Fibroblast of lung (primary cell): Measurements from ENCODE around the gene LRRC17. TPM values are rescaled to one million over a fixed set of nuclear protein-coding genes. Genes with fewer than 3 reads are reported as not detected.
"Not testable (repeated sequence)": the region's sequence is repeated elsewhere in the genome, so short reads cannot be mapped to it uniquely, and the experiment has no call there.

Source experiments
- DNase-seq, 2 donors: peaks; one replicate each; pipeline versions ENCODE4 v3.0.0 to v3.0.0-alpha.2; 2010; ENCODE audit warnings: low read depth in 2 of 2
- H2AFZ ChIP-seq: 2 replicates; pipeline ENCODE4 v1.5.1; 2012; ENCODE audit warnings: low read length, control low read depth, inconsistent platforms
- H3K27ac ChIP-seq: 2 replicates; pipeline ENCODE4 v1.5.1; 2011; ENCODE audit warnings: low read length, control low read depth; ENCODE audit not compliant: insufficient read depth
- H3K27me3 ChIP-seq: 2 replicates; pipeline ENCODE4 v1.5.1; 2011; ENCODE audit warnings: mild to moderate bottlenecking, low read length; ENCODE audit not compliant: control insufficient read depth, insufficient read depth
- H3K36me3 ChIP-seq: 2 replicates; pipeline ENCODE4 v1.5.1; 2011; ENCODE audit warnings: low read length; ENCODE audit not compliant: control insufficient read depth, insufficient read depth
- H3K4me1 ChIP-seq: 2 replicates; pipeline ENCODE4 v1.5.1; 2011; ENCODE audit warnings: low read length; ENCODE audit not compliant: control insufficient read depth, insufficient read depth; ENCODE audit errors: extremely low read depth
- H3K4me2 ChIP-seq: 2 replicates; pipeline ENCODE4 v1.5.1; 2011; ENCODE audit warnings: low read length, control low read depth; ENCODE audit not compliant: insufficient read depth; ENCODE audit errors: extremely low read depth
- H3K4me3 ChIP-seq, 4 experiments: fragments of 200-600 bp in 1 of 4; sonication (generic) in 1 of 4; replicated peaks in 1 of 4; 2 replicates each; pipeline ENCODE4 v1.5.1; 2011 to 2016; ENCODE audit warnings: low read length in 4 of 4, low read depth in 3 of 4, mild to moderate bottlenecking in 3 of 4, control low read depth in 2 of 4, inconsistent platforms in 1 of 4, mixed read lengths in 1 of 4; ENCODE audit not compliant: insufficient read depth in 1 of 4; ENCODE audit errors: control extremely low read depth in 1 of 4
- H3K79me2 ChIP-seq: 2 replicates; pipeline ENCODE4 v1.5.1; 2012; ENCODE audit warnings: mild to moderate bottlenecking, low read length, inconsistent platforms; ENCODE audit not compliant: control insufficient read depth, insufficient read depth
- H3K9ac ChIP-seq: 2 replicates; pipeline ENCODE4 v1.5.1; 2011; ENCODE audit warnings: mild to moderate bottlenecking, low read length, control low read depth; ENCODE audit not compliant: insufficient read depth
- H3K9me3 ChIP-seq: 2 replicates; pipeline ENCODE4 v1.5.1; 2012; ENCODE audit warnings: low read depth, low read length; ENCODE audit not compliant: control insufficient read depth, insufficient read depth
- H4K20me1 ChIP-seq: 2 replicates; pipeline ENCODE4 v1.5.1; 2011; ENCODE audit warnings: low read length; ENCODE audit not compliant: control insufficient read depth, insufficient read depth; ENCODE audit errors: extremely low read depth
- EZH2 ChIP-seq: IDR thresholded peaks from 2 replicates; pipeline ENCODE4 v1.5.1; 2012; ENCODE audit warnings: low read length, control low read depth, mild to moderate bottlenecking; ENCODE audit errors: missing control alignments
- polyA plus RNA-seq, 2 donors: library from polyadenylated mRNA; depleted of rRNA in 1 of 2; stranded (reverse) in 1 of 2; unstranded in 1 of 2; fragments of >200 nt; gene quantifications; 2 replicates each; pipeline ENCODE4 v1.2.1, GENCODE V29; 2011 to 2012; ENCODE audit warnings: missing spikeins in 1 of 2
- total RNA-seq: library from RNA; depleted of rRNA; stranded (reverse); fragments of >200 nt; gene quantifications from 2 replicates; pipeline ENCODE4 v1.2.1, GENCODE V29; 2014
- TF ChIP-seq, protein P1 (sequence below), 2 donors: IDR thresholded peaks in 1 of 2; conservative IDR thresholded peaks in 1 of 2; 1 replicate in 1 of 2; 2 replicates in 1 of 2; pipeline ENCODE4 v1.5.1; 2011 to 2012; ENCODE audit warnings: low read length in 2 of 2, control low read depth in 1 of 2, inconsistent platforms in 1 of 2, low read depth in 1 of 2, mild to moderate bottlenecking in 1 of 2

LRRC17 gene
- total and polyA plus RNA-seq, 2 donors (not counting 1 experiment from before 2014, with no cell fraction given): 12.6 to 31.5 TPM

GRCh38 chr7:102974366-102975236 lies 61.8 kb downstream of the LRRC17 start:
- H3K4me3 ChIP-seq: no peak overlapping the region
- H4K20me1 ChIP-seq: no peaks in the 10 kb centered on the region
- no peak overlapping the region for H3K4me2 ChIP-seq
- no peak for DNase-seq
- no peak overlapping the region for H2AFZ ChIP-seq
- H3K79me2 ChIP-seq: no peaks in the 10 kb centered on the region
- no peaks in the 10 kb centered on the region for H3K27me3 ChIP-seq
- TF ChIP-seq, protein P1, sequence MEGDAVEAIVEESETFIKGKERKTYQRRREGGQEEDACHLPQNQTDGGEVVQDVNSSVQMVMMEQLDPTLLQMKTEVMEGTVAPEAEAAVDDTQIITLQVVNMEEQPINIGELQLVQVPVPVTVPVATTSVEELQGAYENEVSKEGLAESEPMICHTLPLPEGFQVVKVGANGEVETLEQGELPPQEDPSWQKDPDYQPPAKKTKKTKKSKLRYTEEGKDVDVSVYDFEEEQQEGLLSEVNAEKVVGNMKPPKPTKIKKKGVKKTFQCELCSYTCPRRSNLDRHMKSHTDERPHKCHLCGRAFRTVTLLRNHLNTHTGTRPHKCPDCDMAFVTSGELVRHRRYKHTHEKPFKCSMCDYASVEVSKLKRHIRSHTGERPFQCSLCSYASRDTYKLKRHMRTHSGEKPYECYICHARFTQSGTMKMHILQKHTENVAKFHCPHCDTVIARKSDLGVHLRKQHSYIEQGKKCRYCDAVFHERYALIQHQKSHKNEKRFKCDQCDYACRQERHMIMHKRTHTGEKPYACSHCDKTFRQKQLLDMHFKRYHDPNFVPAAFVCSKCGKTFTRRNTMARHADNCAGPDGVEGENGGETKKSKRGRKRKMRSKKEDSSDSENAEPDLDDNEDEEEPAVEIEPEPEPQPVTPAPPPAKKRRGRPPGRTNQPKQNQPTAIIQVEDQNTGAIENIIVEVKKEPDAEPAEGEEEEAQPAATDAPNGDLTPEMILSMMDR (conservative IDR thresholded peaks at IDR 0.05 in 1 of 2, IDR thresholded peaks at IDR 0.05 in 1 of 2; ENCODE audit: low read depth in 1 of 2, low read length in 2 of 2): peak in 1 of 2 donors; percentile 13
- no peak for TF ChIP-seq EZH2
- no peaks in the 10 kb centered on the region for H3K9me3 ChIP-seq
- no peak overlapping the region for H3K9ac ChIP-seq
- no peaks in the 10 kb centered on the region for H3K4me1 ChIP-seq
- no peaks in the 10 kb centered on the region for H3K36me3 ChIP-seq
- no peak overlapping the region for H3K27ac ChIP-seq

- Histone ChIP-seq H3K4me2 (no peak overlapping the region), H3K9me3 (no peaks in the 10 kb centered on the region), H2AFZ (no peak overlapping the region), H4K20me1 (no peaks in the 10 kb centered on the region), H3K4me1 (no peaks in the 10 kb centered on the region), H3K79me2 (no peaks in the 10 kb centered on the region), H3K4me3 (no peak overlapping the region), H3K36me3 (no peaks in the 10 kb centered on the region), H3K9ac (no peak overlapping the region), H3K27me3 (no peaks in the 10 kb centered on the region), H3K27ac (no peak overlapping the region)
- TF ChIP-seq EZH2: no peak
- TF ChIP-seq, protein P1 (conservative IDR thresholded peaks at IDR 0.05 in 1 of 2, IDR thresholded peaks at IDR 0.05 in 1 of 2; ENCODE audit: low read depth in 1 of 2, low read length in 2 of 2): no peak
- DNase-seq: no peak
These were observed 63.1 kb downstream of the LRRC17 start for GRCh38 chr7:102975854-102976253.

DNA sequence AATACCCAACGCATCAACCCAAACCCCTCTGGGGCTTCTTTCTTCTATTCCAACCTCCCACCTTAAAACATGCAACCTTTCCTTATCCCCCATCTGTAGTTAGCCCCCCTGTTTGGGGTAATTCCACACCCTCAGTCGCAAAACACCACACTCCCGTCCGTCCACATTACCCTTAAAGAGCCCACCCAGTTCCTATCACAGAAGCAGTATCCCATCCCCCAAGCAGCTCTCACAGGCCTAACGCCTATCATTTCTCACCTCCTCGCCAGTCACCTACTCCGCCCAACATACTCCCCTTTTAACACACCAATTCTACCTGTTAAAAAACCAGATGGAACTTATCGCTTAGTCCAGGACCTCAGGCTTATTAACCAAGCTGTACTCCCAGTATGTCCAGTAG lies 63.7 kb downstream of the LRRC17 start:
- Histone ChIP-seq H3K9ac (no peak overlapping the region), H4K20me1 (no peaks in the 10 kb centered on the region), H3K4me1 (no peaks in the 10 kb centered on the region), H3K9me3 (no peaks in the 10 kb centered on the region), H3K27me3 (no peaks in the 10 kb centered on the region), H3K36me3 (no peaks in the 10 kb centered on the region), H2AFZ (no peak overlapping the region), H3K4me3 (no peak overlapping the region), H3K4me2 (no peak overlapping the region), H3K79me2 (no peaks in the 10 kb centered on the region), H3K27ac (no peak overlapping the region)
- no peak for TF ChIP-seq EZH2
- TF ChIP-seq, protein P1 (conservative IDR thresholded peaks at IDR 0.05 in 1 of 2, IDR thresholded peaks at IDR 0.05 in 1 of 2; ENCODE audit: low read depth in 1 of 2, low read length in 2 of 2): no peak
- no peak for DNase-seq

DNA sequence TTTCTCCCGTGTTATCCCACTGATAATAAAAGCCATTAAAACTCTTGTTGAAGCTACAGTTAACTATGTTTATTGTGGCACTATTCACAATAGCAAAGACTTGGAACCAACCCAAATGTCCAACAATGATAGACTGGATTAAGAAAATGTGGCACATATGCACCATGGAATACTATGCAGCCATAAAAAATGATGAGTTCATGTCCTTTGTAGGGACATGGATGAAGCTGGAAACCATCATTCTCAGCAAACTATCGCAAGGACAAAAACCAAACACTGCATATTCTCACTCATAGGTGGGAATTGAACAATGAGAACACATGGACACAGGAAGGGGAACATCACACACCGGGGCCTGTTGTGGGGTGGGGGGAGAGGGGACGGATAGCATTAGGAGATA lies 64.8 kb downstream of the LRRC17 start:
- not testable (repeated sequence) for H3K27me3 ChIP-seq, H3K4me1 ChIP-seq, DNase-seq, H3K36me3 ChIP-seq, H3K27ac ChIP-seq, H3K9ac ChIP-seq, H3K9me3 ChIP-seq, H4K20me1 ChIP-seq, H3K4me3 ChIP-seq, H2AFZ ChIP-seq, H3K4me2 ChIP-seq, H3K79me2 ChIP-seq
